Esophagus squamous epithelium (tissue), 4 donors: ENCODE results near the gene KDM4C.

Experiments
- CTCF ChIP-seq, 6 experiments: fragments of 450-650 bp in 4 of 6; fragments of 200-600 bp in 2 of 6; sonication (generic) in 2 of 6; IDR thresholded peaks; one replicate each; pipeline ENCODE4 v1.5.1; 2016 to 2019; ENCODE audit warnings: antibody characterized with exemption in 6 of 6, mild to moderate bottlenecking in 4 of 6, moderate library complexity in 4 of 6
- POLR2A ChIP-seq, 4 donors: fragments of 450-650 bp; IDR thresholded peaks; one replicate each; pipeline ENCODE4 v1.6.1; 2017; ENCODE audit warnings: antibody characterized with exemption in 4 of 4, mild to moderate bottlenecking in 4 of 4, moderate library complexity in 3 of 4

- TF ChIP-seq POLR2A (IDR thresholded peaks at IDR 0.05) (no peak), CTCF (IDR thresholded peaks at IDR 0.05) (no peak)
These were observed 416.5 kb downstream of the KDM4C start for GRCh38 chr9:7174301-7174700.
